ENCODE results near the gene SNCA. TPM values are rescaled to one million over a fixed set of nuclear protein-coding genes. Genes with fewer than 3 reads are reported as not detected.

SNCA gene
- total RNA-seq, 1 donor from 2014 or later = 13.4 TPM

GRCh38 chr4:89725268-89725667 lies 111.7 kb downstream of the SNCA start:
- no peaks in the 10 kb centered on the region for H3K9me3 Mint-ChIP-seq (ENCODE audit: low read depth)
- H3K27me3 Mint-ChIP-seq = no peaks in the 10 kb centered on the region
- H3K27ac Mint-ChIP-seq = no peak overlapping the region
- no peak for TF ChIP-seq CTCF (IDR thresholded peaks at IDR 0.05; ENCODE audit: unreplicated experiment)
- H3K4me3 Mint-ChIP-seq (ENCODE audit: low read depth) = no peak overlapping the region
- DNase-seq (ENCODE audit: low spot score, unreplicated experiment) = no peak
- no peaks in the 10 kb centered on the region for H3K4me1 Mint-ChIP-seq (ENCODE audit: low read depth)
- H3K36me3 Mint-ChIP-seq (ENCODE audit: insufficient read depth) = peaks cover 3% of the 10 kb centered on the region

- Mint-ChIP-seq H3K36me3 (ENCODE audit: insufficient read depth) (peaks cover 3% of the 10 kb centered on the region), H3K27ac (no peak overlapping the region)
- DNase-seq (ENCODE audit: low spot score, unreplicated experiment) = no peak
Observed at GRCh38 chr4:89724716-89725115, 112.2 kb downstream of the SNCA start.

GRCh38 chr4:89723096-89723495 lies 113.9 kb downstream of the SNCA start:
- H3K36me3 Mint-ChIP-seq (ENCODE audit: insufficient read depth) = peaks cover 3% of the 10 kb centered on the region
- TF ChIP-seq CTCF (IDR thresholded peaks at IDR 0.05; ENCODE audit: unreplicated experiment) = no peak
- H3K27ac Mint-ChIP-seq = no peak overlapping the region
- no peaks in the 10 kb centered on the region for H3K4me1 Mint-ChIP-seq (ENCODE audit: low read depth)
- no peaks in the 10 kb centered on the region for H3K27me3 Mint-ChIP-seq
- DNase-seq (ENCODE audit: low spot score, unreplicated experiment) = no peak
- H3K9me3 Mint-ChIP-seq (ENCODE audit: low read depth) = no peaks in the 10 kb centered on the region
- H3K4me3 Mint-ChIP-seq (ENCODE audit: low read depth) = no peak overlapping the region

More at GRCh38 chr4:89724716-89725115, 112.2 kb downstream of the SNCA start:
- Mint-ChIP-seq H3K4me1 (ENCODE audit: low read depth) (no peaks in the 10 kb centered on the region), H3K4me3 (ENCODE audit: low read depth) (no peak overlapping the region), H3K9me3 (ENCODE audit: low read depth) (no peaks in the 10 kb centered on the region), H3K27me3 (no peaks in the 10 kb centered on the region)
- TF ChIP-seq CTCF (IDR thresholded peaks at IDR 0.05; ENCODE audit: unreplicated experiment) = no peak

- Mint-ChIP-seq H3K27me3 (no peaks in the 10 kb centered on the region), H3K27ac (no peak overlapping the region), H3K36me3 (ENCODE audit: insufficient read depth) (peaks cover 3% of the 10 kb centered on the region), H3K4me3 (ENCODE audit: low read depth) (no peak overlapping the region), H3K9me3 (ENCODE audit: low read depth) (no peaks in the 10 kb centered on the region), H3K4me1 (ENCODE audit: low read depth) (no peaks in the 10 kb centered on the region)
- no peak for TF ChIP-seq CTCF (IDR thresholded peaks at IDR 0.05; ENCODE audit: unreplicated experiment)
- DNase-seq (ENCODE audit: low spot score, unreplicated experiment) = no peak
Observed at GRCh38 chr4:89722517-89722916, 114.4 kb downstream of the SNCA start.

GRCh38 chr4:89720981-89721380 lies 116.0 kb downstream of the SNCA start:
- DNase-seq (ENCODE audit: low spot score, unreplicated experiment) = no peak
- Mint-ChIP-seq H3K9me3 (ENCODE audit: low read depth) (no peaks in the 10 kb centered on the region), H3K27me3 (no peaks in the 10 kb centered on the region), H3K4me1 (ENCODE audit: low read depth) (peaks cover 3% of the 10 kb centered on the region), H3K27ac (no peak overlapping the region), H3K4me3 (ENCODE audit: low read depth) (no peak overlapping the region), H3K36me3 (ENCODE audit: insufficient read depth) (no peaks in the 10 kb centered on the region)
- no peak for TF ChIP-seq CTCF (IDR thresholded peaks at IDR 0.05; ENCODE audit: unreplicated experiment)

Measured in progenitor cell of endocrine pancreas (in vitro differentiated cells).